Measurements from ENCODE around the gene DSE. TPM values are rescaled to one million over a fixed set of nuclear protein-coding genes. Genes with fewer than 3 reads are reported as not detected.

Gene DSE
- total RNA-seq, 1 experiment from 2014 or later: 5.4 TPM

DNA sequence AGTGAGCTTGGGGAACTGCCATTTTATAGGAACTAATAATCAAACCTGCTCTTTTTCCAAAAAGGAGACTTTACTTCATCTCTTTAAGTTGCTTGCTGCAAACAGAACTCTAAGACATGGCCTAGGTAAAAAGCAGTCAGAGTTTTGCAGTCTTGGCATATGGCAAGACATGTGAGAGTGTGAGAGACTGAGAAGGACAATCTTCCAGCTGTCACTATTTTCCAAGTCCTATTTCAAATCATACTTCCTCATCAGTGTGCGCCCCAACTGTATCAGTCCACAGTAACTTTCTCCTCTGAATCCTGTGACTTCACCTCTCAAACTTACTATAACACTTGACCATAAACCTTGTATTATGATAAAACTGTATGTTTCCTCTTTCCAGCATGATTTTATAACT lies 100.8 kb downstream of the DSE start:
- intact Hi-C loops (cut with micrococcal nuclease; ENCODE audit: unreplicated experiment): no loop called here
- no TSS peak for BruUV-seq (replicated peaks)
- no peak overlapping the region for H3K27ac ChIP-seq (ENCODE audit: low read length)
- no peaks in the 10 kb centered on the region for H3K4me1 ChIP-seq (ENCODE audit: control insufficient read depth, insufficient read depth, low read length)
- peaks cover 20% of the 10 kb centered on the region for H3K27me3 ChIP-seq (ENCODE audit: control insufficient read depth, insufficient read depth, low read length)
- no peak overlapping the region for H3K4me3 ChIP-seq (ENCODE audit: low read depth in 2 of 2, low read length in 2 of 2)
- POLR2A ChIA-PET: interaction anchor here (0.6 kb wide), 1 partner anchor 20 kb away, joined by 3 read pairs; no protein-coding TSS in a partner anchor
- H3K9me3 ChIP-seq (ENCODE audit: control insufficient read depth, insufficient read depth, low read depth, low read length): no peaks in the 10 kb centered on the region
- H3K36me3 ChIP-seq (ENCODE audit: control insufficient read depth, insufficient read depth, low read length): no peaks in the 10 kb centered on the region
- TF ChIP-seq REST (IDR thresholded peaks at IDR 0.05; ENCODE audit: insufficient read depth in 1 of 2, low read depth in 2 of 2, low read length in 1 of 2) (no peak), TCF7L2 (IDR thresholded peaks at IDR 0.05; ENCODE audit: low read depth, low read length) (no peak), POLR2AphosphoS5 (IDR thresholded peaks at IDR 0.05; ENCODE audit: low read depth, low read length) (no peak)
- TF ChIP-seq, protein P1, sequence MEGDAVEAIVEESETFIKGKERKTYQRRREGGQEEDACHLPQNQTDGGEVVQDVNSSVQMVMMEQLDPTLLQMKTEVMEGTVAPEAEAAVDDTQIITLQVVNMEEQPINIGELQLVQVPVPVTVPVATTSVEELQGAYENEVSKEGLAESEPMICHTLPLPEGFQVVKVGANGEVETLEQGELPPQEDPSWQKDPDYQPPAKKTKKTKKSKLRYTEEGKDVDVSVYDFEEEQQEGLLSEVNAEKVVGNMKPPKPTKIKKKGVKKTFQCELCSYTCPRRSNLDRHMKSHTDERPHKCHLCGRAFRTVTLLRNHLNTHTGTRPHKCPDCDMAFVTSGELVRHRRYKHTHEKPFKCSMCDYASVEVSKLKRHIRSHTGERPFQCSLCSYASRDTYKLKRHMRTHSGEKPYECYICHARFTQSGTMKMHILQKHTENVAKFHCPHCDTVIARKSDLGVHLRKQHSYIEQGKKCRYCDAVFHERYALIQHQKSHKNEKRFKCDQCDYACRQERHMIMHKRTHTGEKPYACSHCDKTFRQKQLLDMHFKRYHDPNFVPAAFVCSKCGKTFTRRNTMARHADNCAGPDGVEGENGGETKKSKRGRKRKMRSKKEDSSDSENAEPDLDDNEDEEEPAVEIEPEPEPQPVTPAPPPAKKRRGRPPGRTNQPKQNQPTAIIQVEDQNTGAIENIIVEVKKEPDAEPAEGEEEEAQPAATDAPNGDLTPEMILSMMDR (IDR thresholded peaks at IDR 0.05): no peak
- DNase-seq (ENCODE audit: low read depth, low spot score) (no peak), ATAC-seq (no peak)
- CTCF ChIA-PET: no interaction called here
- in situ Hi-C loops (cut with HindIII; ENCODE audit: low pct_unique_long_range_greater_than_20kb, low sequenced_read_pairs): no loop called here

GRCh38 chr6:116472706-116473105 lies 102.0 kb downstream of the DSE start:
- H3K4me3 ChIP-seq (ENCODE audit: low read depth in 2 of 2, low read length in 2 of 2): no peak overlapping the region
- intact Hi-C loops (cut with micrococcal nuclease; ENCODE audit: unreplicated experiment): no loop called here
- CTCF ChIA-PET: interaction anchor here (0.6 kb wide), 1 partner anchor 71 kb away, joined by 3 read pairs; no protein-coding TSS in a partner anchor
- TF ChIP-seq TCF7L2 (IDR thresholded peaks at IDR 0.05; ENCODE audit: low read depth, low read length): no peak
- TF ChIP-seq, protein P1 (IDR thresholded peaks at IDR 0.05): no peak
- no peak for TF ChIP-seq REST (IDR thresholded peaks at IDR 0.05; ENCODE audit: insufficient read depth in 1 of 2, low read depth in 2 of 2, low read length in 1 of 2)
- TF ChIP-seq POLR2AphosphoS5 (IDR thresholded peaks at IDR 0.05; ENCODE audit: low read depth, low read length): no peak
- no peak for TF ChIP-seq SIN3A (IDR thresholded peaks at IDR 0.05; ENCODE audit: borderline replicate concordance, insufficient read depth, low read depth, low read length)
- no peaks in the 10 kb centered on the region for H3K9me3 ChIP-seq (ENCODE audit: control insufficient read depth, insufficient read depth, low read depth, low read length)
- DNase-seq (ENCODE audit: low read depth, low spot score) (no peak), ATAC-seq (no peak)
- POLR2A ChIA-PET: no interaction called here
- in situ Hi-C loops (cut with HindIII; ENCODE audit: low pct_unique_long_range_greater_than_20kb, low sequenced_read_pairs): no loop called here
- H3K27ac ChIP-seq (ENCODE audit: low read length): no peak overlapping the region
- H3K4me1 ChIP-seq (ENCODE audit: control insufficient read depth, insufficient read depth, low read length): no peaks in the 10 kb centered on the region
- H3K36me3 ChIP-seq (ENCODE audit: control insufficient read depth, insufficient read depth, low read length): no peaks in the 10 kb centered on the region
- BruUV-seq (replicated peaks): no TSS peak
- peaks cover 22% of the 10 kb centered on the region for H3K27me3 ChIP-seq (ENCODE audit: control insufficient read depth, insufficient read depth, low read length)

Measured in Panc1 (cell line).